H1 (cell line): ENCODE results near the gene SGPP2. TPM values are rescaled to one million over a fixed set of nuclear protein-coding genes. Genes with fewer than 3 reads are reported as not detected.

Experiments
- BACH1 ChIP-seq: IDR thresholded peaks from 2 replicates; pipeline ENCODE4 v1.6.1; 2012; ENCODE audit warnings: low read length, improper control_type of control experiment
- CBX5 ChIP-seq: fragments of 300-800, 300-1000 bp; sonication (generic); IDR thresholded peaks from 2 replicates; pipeline ENCODE4 v1.7.1; 2016; ENCODE audit warnings: antibody characterized with exemption, low read length, low read depth
- CREB1 ChIP-seq: IDR thresholded peaks from 2 replicates; pipeline ENCODE4 v1.6.1; 2012; ENCODE audit warnings: inconsistent platforms
- GABPA ChIP-seq: IDR thresholded peaks from 2 replicates; pipeline ENCODE4 v1.6.1; 2011; ENCODE audit warnings: mild to moderate bottlenecking, low read length, moderate library complexity, borderline replicate concordance; ENCODE audit not compliant: insufficient read depth
- HDAC2 ChIP-seq, 2 experiments: fragments of 300-600 bp in 1 of 2; sonication (generic) in 1 of 2; IDR thresholded peaks; 2 replicates each; pipeline ENCODE4 v1.6.1; 2011 to 2012; ENCODE audit warnings: low read depth in 2 of 2, low read length in 2 of 2, mild to moderate bottlenecking in 2 of 2, moderate library complexity in 2 of 2, borderline replicate concordance in 1 of 2, inconsistent platforms in 1 of 2
- HDAC6 ChIP-seq: IDR thresholded peaks from one replicate; pipeline ENCODE4 v1.7.1; 2012; ENCODE audit warnings: low read depth, mild to moderate bottlenecking, inconsistent platforms, low read length, moderate library complexity
- KDM1A ChIP-seq: fragments of 200-600, 300-600 bp; sonication (generic); IDR thresholded peaks from 2 replicates; pipeline ENCODE4 v1.7.1; 2016; ENCODE audit warnings: mild to moderate bottlenecking, low read length, borderline replicate concordance
- KDM4A ChIP-seq: IDR thresholded peaks from one replicate; pipeline ENCODE4 v1.7.1; 2012; ENCODE audit warnings: low read depth, mild to moderate bottlenecking, moderate library complexity, low read length, inconsistent platforms; ENCODE audit not compliant: severe bottlenecking
- NANOG ChIP-seq: IDR thresholded peaks from 2 replicates; pipeline ENCODE4 v1.6.1; 2011; ENCODE audit warnings: low read length, low read depth, mild to moderate bottlenecking, inconsistent platforms; ENCODE audit not compliant: insufficient read depth, poor library complexity, severe bottlenecking
- PHF8 ChIP-seq: fragments of 200-600 bp; sonication (generic); conservative IDR thresholded peaks from 2 replicates; pipeline ENCODE4 v1.7.1; 2012; ENCODE audit warnings: low read depth, mild to moderate bottlenecking, inconsistent platforms, low read length, moderate library complexity
- RNF2 ChIP-seq: fragments of 200-900, 300-1000 bp; sonication (generic); IDR thresholded peaks from 2 replicates; pipeline ENCODE4 v1.7.1; 2016; ENCODE audit warnings: borderline replicate concordance, low read depth, mild to moderate bottlenecking, antibody characterized with exemption, low read length; ENCODE audit not compliant: poor library complexity, severe bottlenecking; ENCODE audit errors: missing control alignments
- SIN3A ChIP-seq, 2 experiments: IDR thresholded peaks in 1 of 2; conservative IDR thresholded peaks in 1 of 2; 2 replicates each; pipeline ENCODE4 v1.6.1; 2011 to 2012; ENCODE audit warnings: low read length in 2 of 2, improper control_type of control experiment in 1 of 2, low read depth in 1 of 2, mild to moderate bottlenecking in 1 of 2
- SIX5 ChIP-seq: IDR thresholded peaks from 2 replicates; pipeline ENCODE4 v1.6.1; 2011; ENCODE audit warnings: mild to moderate bottlenecking, low read depth, low read length
- SP2 ChIP-seq: IDR thresholded peaks from 2 replicates; pipeline ENCODE4 v1.6.1; 2012; ENCODE audit warnings: mild to moderate bottlenecking, low read length, inconsistent platforms
- SP4 ChIP-seq: IDR thresholded peaks from 2 replicates; pipeline ENCODE4 v1.6.1; 2012; ENCODE audit warnings: low read length, inconsistent platforms
- SUZ12 ChIP-seq: fragments of 200-600 bp; sonication (generic); IDR thresholded peaks from 2 replicates; pipeline ENCODE4 v1.6.1; 2012; ENCODE audit warnings: mild to moderate bottlenecking, inconsistent platforms, low read length, moderate library complexity, mixed read lengths
- YY1 ChIP-seq: IDR thresholded peaks from 2 replicates; pipeline ENCODE4 v1.6.1; 2011; ENCODE audit warnings: low read depth, mild to moderate bottlenecking, low read length
- polyA plus RNA-seq, 7 experiments: library from polyadenylated mRNA; depleted of rRNA in 3 of 7; stranded (reverse) in 5 of 7; unstranded in 2 of 7; fragments of >200 nt in 5 of 7; fragments of 200-250 nt in 2 of 7; gene quantifications; 1 replicate in 5 of 7; 2 replicates in 1 of 7; 4 replicates in 1 of 7; pipeline versions ENCODE4 v1.2.1 to v1.2.3, GENCODE V29; 2011 to 2013; ENCODE audit warnings: missing spikeins in 2 of 7, mixed read lengths in 2 of 7
- total RNA-seq: library from RNA; stranded (reverse); fragmentation: NEBNext Ultra II Directional; extraction: Animal tissue kit (Norgen Biotek cat#: 25700); gene quantifications from 2 replicates; pipeline ENCODE4 v1.2.1, GENCODE V29; 2021
- TF ChIP-seq, protein P1 (sequence below): IDR thresholded peaks from 2 replicates; pipeline ENCODE4 v1.6.1; 2012; ENCODE audit warnings: inconsistent platforms

The SGPP2 gene
- total and polyA plus RNA-seq, 2 of the 8 experiments (the other 6 are each of a cell fraction or from before 2014, with no cell fraction given), result 0.29 TPM; not detected in 1

DNA sequence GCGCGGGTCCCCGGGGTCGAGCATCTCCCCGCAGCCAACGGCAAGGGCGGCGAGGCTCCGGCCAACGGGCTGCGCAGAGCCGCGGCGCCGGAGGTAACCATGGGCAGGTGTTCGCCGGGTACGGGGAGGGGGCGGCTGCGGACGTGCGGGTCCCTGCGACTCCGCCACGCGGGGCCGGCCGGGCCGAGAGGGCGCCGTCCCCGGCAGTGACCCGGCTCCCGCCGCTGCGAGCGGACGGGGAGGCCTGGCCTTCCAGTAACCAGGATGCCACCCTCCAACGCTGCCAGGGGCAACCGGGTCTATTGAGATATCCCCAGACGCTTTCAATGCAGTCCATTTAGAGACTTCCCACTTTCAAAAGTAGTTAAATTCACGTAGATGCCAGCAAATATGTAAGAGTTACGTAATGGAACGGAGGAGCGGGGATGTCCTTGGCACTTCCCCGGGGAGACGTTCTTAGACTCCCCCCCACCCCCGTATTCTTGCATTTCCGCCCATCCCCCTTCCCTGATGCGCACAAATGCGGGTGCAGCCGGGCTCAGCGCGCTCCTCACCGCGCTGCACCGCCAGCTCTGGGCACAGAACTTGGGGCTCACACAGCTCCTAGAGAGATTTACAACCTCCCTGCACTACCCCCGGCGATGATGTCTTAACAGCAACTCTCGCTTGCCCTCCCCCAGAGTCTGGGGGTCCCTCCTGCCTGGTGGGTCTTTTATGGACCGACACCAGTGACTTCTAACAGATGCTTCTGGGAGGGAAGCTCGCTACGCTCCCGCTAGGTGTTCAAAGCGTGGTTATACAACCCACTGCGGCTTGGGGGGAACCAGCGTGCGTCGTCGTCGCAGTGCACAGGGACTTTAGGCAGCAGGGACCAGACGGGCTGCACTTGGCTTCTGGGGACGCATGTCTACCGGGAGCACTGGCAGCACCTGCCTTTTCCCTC, 657 bp downstream of the SGPP2 start (continued):
- TF ChIP-seq CBX5 (no peak), SIN3A (conservative IDR thresholded peaks at IDR 0.05 in 1 of 2, IDR thresholded peaks at IDR 0.05 in 1 of 2; ENCODE audit: low read depth in 1 of 2, low read length in 2 of 2) (no peak), SIX5 (no peak), SUZ12 (peak; percentile 91), KDM1A (no peak), NANOG (no peak), PHF8 (no peak), GABPA (no peak), YY1 (no peak), HDAC2 (IDR thresholded peaks at IDR 0.05; ENCODE audit: borderline replicate concordance in 1 of 2, low read depth in 2 of 2, low read length in 2 of 2) (0 out of 4 replicates have a peak, but pooled peaks of 1 of the 2 experiments have one; percentile 18), SP4 (no peak), BACH1 (no peak), RNF2 (no peak), CREB1 (no peak), KDM4A (peak; percentile 38), SP2 (no peak), HDAC6 (no peak)
- TF ChIP-seq, protein P1, sequence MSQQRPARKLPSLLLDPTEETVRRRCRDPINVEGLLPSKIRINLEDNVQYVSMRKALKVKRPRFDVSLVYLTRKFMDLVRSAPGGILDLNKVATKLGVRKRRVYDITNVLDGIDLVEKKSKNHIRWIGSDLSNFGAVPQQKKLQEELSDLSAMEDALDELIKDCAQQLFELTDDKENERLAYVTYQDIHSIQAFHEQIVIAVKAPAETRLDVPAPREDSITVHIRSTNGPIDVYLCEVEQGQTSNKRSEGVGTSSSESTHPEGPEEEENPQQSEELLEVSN, result peak; percentile 75
- TF ChIP-seq, all 59 proteins: peak for 8
